ENCODE results near the gene MRPL46.
"Not testable (repeated sequence)": the region's sequence is repeated elsewhere in the genome, so short reads cannot be mapped to it uniquely, and the experiment has no call there.

The MRPL46 gene

DNA sequence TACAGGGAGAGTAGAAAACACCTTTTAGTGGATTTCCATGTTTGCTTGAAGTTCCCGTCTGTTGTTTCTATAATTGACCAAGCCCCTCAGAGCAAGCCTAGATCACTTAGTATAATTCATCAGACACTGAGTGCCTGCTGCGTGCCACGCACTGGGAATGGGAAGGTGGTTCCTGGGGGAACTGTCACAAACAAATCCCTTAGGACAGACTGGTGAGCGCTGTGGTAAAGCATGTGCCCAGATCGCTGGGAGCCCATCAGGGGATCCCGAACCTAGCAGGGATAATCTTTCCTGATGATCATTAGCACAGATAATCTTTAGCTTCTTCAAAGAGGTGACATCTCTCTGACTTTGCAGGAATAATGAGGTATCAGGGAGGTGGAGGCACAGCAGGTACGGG is 9.9 kb upstream of the MRPL46 start:
- DNase-seq, result no peak

DNA sequence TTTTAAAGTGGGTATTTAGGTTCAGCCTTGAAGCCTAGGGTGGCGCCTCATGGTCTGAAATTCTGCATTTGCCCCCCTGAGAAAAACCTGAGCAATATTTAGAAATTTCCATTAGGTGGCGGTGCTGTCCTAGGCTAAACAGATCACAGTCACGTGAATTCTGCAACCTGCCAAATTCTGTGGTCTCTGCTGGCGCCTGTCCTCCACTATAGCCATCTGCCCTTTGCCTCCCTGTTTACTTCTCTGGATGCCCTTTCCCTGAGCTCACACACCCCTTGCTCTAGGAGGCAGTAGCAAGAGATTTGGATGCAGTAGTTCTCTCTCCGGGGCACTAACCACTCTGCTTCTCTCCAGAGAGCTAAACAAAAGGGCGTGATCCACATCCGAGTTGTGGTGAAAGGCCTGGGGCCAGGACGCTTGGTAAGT is 9.5 kb upstream of the MRPL46 start:
- DNase-seq, result no peak

DNA sequence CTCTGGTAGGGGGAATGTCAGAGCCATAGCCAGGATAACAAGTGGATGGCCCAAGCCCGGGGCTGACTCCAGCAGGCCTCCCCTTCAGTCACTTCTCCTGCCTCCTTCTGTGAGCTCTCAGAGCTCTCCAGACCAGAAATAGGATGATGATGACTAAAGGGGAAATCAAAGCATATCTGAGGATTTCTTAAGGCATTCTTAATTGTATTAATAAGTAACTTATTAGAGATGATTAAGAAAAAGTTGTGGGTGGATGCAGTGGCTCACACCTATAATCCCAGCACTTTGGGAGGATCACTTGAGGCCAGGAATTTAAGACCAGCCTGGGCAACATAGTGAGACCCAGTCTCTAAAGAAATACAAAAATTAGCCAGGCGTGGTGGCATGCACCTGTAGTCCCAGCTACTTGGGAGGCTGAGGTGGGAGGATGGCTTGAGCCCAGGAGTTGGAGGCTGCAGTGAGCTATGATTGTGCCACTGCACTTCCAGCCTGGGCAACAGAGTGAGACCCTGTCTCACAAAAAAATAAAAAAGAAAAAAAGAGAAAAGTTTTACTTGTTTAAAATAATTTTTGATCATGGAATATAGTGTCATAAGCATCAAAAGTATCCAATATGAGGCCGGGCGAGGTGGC is 6.6 kb upstream of the MRPL46 start:
- DNase-seq, result not testable (repeated sequence)

DNA sequence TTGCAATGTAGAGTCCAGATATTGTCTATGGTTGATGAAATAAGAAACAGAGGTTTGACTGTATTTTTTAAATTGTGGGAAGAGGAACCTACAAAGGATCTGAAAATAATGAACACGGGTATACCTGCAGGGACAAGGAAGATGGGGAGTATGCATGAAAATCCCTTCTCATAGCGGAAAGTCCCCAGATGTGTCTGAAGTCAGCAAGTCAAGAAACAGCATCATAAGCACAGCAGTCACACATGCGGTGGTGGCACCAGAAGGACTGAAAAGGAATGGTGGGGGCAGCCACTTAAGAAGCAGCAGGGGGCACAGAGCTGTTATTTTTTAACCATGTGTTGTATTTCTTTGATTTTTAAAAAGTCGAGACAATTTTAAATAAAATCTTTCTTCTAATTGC is 5.0 kb upstream of the MRPL46 start:
- no peak for DNase-seq

DNA sequence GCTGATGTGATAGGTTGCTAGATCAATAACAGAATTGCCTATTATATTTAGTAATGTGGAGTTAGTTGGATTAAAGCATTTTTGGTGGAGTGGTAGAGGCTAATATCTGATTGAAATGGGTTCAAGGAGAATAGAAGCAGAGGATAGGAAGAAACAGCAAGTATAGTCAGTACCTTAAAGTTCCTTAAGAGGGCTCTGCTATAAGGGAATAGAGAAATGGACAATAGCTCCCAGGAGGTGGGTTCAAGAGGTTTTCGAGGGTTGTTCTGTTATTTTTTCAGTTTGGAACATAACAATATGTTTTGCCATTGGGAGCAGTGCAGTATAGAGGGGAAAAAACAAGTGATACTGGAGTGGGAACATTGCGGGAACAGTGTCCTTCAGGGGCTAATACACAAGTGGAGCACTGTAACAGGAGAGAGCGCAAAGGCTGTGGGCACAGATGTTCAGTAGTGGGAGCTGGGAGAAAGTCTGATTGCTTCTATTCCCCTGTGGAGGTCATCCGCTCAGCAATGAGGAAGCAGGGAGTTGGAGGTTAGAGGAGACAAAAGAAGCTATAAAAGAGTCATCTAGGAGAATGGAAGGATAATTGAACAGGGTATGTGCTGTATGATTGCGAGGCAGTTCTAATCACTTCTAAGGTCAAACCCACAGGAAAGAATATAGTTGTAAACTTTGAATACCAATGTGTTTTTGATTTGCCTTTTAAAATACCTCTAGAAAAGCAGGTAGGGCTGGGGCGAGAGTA is 3.6 kb upstream of the MRPL46 start:
- no peak for DNase-seq

DNA sequence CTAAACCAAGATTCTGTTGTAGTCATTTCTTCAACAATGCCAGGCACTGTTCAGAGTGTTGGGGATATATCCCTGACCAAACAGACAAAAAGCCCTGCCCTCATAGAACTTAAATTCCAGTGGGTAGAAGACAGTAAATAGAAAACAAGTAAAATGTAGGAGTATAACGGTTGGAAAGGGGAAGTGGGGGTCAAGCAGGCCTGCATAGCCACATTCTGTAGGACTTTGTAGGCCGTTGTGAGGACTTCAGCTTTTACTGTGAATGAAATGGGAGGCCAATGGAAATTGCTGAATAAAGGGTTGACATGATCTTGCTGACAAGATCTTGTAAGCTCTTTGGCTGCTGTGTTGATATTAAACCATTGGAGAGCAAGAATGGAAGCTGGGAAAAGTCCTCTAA is 2.1 kb upstream of the MRPL46 start:
- DNase-seq, result no peak

DNA sequence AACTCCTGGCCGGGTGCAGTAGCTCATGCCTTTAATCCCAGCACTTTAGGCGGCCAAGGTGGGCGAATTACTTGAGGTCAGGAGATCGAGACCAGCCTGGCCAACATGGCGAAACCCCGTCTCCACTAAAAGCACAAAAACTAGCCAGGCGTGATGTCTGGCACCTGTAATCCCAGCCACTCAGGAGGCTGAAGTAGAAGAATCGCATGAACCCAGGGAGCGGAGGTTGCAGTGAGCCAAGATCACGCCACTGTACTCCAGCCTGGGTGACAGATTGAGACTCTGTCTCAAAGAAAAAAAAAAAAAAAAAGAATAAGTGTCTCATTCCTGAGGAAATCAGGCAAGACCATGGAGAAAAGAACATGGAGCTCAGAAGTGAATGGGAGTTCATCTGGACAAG is 1.5 kb upstream of the MRPL46 start:
- DNase-seq, result not testable (repeated sequence)

DNA sequence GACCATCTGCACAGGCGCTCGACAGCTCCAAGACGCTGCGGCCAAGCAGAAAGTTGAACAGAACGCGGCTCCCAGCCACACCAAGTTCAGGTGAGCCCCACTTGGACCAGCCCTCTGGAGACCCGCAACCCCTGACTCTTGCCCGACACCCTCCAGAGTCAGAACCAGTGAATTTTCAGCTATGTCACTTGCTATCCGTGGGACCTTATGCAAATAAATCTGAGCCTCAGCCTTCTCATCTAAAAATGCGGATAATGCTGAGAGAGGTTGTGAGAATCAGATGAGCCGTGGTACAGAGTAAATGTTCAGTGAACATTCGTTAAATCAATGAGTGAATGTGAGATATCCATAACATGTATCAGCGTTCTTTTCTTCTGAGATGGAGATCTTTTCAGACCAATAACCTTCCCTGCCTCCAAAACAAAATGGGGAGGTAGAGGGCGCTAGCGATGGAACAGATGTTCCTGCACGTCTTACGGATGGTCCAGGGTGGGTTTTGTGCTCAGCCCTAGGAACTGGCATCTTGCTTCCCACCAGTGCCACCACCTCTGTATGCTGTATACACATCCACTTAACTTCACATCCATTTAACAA is 844 bp upstream of the MRPL46 start:
- no peak for DNase-seq

DNA sequence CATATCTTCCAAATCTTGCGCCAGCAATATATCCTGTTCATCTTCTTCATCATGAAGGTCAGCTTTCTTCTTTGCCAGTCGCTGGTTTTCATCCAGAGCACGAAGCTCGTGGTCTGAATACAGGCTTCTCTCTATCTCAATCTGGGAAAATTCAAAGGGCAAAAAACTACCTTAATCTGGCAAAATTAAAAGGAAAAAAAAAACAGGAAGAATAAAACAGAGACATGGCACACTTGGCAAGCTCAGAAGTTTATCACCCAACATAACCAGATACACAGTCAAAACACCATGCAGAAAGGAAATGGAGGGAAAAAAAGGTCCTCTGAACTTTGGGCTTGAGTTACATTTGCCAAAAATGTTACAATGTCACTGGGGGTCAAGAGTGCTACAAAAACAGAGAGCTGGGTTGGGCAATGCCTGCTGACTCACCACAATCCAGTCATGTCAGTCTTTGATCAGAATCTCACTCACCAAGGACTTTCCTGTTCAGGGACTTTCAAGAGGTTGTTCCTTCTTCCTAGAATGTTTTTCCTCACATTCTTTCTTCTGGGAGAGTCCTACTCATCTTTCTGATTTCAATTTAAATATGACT is 1.5 kb downstream of the MRPL46 start:
- DNase-seq, result no peak

DNA sequence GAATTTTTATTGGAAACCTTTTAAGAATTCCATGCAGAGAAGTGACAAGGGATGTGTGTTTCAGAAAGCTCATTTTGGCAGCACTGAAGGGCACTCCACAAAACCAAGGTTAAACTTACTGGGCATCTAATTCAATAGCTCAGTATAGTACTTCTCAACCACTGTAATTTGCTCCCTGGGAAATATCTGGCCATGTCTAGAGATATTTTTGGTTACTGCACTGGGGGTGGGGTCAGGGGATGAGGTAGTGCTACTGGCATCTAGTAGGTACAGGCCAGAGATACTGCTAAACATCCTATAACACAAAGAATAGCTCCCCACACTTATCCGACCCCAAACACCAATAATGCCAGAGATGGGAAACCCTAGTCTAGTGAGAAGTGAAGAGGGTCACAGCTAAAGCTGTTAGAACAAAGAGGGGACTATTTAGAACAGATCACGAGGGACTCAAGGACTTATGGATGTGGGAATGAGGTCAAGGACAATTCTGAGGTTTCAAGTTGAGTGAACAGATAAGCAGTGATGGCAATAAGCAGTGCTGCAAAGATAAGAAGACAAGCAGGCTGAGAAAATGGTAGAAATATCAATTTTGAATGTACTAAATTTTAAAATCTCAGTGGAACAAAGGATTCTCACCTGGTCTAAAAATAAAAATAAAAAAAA is 3.2 kb downstream of the MRPL46 start:
- DNase-seq, result no peak

DNA sequence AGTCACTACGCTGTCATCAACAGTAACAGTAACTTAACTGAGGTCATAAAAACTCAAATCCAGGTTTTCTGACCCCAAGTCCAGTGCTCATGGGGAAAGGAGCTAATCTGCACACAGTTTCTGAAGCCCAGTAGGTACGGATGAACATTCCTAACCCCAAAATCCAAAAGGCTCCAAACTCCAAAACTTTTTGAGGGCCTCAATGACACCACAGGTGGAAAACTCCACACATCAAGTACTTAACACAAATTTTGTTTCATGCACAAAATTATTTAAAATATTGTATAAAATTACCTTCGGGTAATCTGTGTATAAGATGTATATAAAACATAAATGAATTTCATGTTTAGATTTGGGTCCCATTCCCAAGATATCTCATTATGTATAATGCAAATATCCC is 10.5 kb downstream of the MRPL46 start:
- no peak for DNase-seq

DNA sequence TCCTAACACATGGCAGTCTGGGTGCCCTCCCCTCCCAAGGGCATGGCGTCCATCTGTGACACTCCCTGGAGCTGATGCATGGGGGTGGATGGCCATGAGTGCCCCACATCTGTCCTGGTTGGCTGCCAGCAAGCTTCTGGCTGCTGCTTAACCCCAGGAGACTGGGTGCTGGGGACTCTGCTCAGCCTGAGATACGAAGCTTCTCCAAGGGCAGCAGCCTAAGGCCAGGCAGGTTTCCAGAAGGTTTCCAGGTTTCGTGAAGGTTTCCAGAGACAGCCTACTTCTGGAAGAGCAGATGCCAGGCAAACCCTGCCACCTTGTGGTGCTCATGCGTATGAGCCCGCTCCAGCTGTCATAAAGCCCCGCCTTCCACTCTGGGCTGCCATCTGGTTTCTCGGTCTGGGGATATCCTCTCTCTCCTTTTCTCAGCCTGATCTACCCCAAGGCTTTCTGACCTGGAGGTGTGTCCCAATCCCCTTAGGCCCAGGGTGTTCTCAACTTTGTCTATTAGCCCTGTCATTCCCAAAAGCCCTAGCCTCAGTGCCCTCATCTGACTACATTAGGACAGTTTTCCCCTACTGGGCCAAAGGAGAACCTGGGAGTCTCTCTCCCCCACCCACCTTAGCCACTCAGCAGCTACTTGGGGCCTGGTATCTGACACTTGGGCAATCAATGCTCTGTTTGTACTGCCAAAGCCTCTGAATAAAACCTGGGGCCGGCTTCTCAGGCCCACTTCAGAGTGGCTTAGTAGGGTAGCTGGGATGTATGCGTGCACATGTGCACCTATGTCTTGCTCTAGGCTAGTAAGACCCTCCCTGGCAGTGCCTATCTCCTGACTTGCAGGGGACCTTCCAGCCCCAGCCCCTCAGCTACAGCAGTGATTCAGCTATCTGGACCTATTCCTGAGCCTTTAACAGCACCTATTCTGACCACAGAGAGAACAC is 12.0 kb downstream of the MRPL46 start:
- DNase-seq, result no peak

DNA sequence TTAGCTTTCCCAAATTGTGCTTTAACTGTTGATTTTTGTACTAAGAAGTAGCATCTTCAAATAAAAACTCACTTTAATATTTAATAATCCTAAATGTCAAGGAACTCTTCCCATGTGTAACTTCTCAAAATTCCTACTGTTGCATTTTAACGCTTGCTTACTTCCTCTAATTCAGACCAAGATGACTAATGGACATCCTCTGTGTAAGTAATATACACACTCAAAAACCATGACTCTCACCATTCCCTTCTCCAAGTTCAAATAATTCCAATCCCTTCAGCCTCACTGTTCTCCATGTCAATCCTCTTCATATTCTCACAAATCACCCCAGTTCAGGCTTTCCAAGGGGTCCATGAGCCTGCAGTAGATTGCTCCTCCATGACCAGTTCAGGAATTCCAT is 13.0 kb downstream of the MRPL46 start:
- no peak for DNase-seq

DNA sequence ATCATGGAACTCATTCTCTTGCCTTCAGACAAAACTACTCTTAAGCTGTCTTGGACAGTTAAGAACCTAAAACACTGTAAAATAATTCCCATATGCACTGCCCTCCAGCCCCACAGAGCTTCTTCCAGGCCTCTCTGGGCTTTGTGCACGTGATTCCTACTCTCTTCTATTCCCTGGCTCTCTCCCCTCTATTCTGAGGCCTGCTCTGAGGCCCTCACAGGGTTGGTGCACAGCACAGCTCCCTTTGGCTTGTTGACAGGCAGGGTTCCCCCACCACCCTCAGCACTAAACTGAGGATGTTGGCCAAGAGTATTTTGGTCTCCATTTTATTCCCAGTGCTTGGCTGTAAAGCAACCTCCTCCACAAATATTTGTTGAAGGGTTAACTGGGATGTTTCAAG is 13.5 kb downstream of the MRPL46 start:
- no peak for DNase-seq

DNA sequence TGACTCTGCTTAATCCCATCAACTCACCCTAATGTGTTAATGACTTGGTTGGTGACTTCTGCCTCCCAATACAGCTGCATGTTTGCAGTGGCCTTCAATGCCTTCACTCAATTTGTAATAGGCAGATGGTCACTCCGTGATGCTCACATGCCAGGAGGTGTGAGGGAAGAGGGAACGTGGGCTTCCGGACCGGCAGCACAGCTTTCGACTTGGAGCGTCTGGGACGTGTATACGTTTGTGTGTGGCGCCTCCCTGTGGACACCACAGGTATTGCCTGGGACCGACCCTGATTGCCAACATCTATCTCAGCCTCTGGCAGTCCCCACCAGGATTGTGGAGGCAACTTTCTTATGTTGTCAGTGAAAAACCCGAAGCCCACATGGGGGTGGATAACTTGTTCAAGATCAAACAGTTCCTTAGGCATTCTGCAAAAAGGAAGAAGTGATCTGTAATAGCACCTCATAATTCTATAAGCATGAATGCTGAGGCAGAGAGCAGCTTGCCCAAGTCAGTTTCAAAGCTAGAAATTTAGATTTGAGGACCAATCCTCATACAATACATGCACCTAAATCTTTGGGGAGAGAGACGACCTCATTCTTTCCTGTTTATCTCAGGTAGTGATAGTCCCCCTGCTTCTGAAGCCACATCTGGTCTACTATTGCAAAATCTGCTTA is 16.9 kb downstream of the MRPL46 start:
- DNase-seq, result peak; percentile 38

DNA sequence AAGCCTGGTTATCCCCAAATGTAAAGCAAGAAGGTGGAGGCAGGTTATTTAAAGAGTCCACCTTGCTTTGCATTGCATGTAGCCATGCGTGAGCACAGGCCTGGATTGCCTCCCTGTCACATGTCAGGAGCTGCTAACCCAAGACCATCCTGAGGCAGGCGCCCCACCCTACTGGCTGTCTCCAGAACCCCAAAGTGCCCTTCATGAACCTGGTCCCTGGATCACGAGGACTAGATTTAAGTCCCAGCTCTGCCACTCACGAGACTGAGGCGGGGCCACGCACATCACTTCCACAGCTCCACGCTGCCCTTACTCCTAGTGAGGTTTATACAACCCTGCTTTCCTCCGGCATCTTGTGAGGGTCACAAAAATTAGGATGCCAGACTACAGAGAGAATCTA is 17.6 kb downstream of the MRPL46 start:
- DNase-seq, result no peak

DNA sequence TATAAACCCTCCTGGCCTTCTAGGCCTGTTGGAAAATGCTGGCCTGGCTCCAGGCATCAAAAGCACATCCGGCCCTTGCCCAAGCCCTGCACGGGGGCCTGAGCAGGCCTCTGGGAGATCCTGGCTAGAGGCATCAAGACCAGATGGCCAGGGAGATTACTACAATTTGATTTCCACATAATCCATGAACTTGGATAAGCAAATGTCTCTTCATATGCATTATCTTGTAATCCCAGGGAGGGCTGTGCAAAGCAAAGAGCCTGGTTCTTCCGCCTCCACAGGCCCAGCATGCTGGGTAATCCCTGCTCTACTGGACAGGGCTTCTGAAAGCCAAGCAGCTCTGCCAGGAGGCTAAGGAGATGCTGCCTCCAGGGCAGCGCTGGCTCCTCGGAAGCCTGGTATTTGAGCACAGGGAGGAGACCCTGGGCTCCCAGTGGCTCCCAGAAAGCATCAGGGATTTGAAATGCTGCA is 18.2 kb downstream of the MRPL46 start:
- no peak for DNase-seq

DNA sequence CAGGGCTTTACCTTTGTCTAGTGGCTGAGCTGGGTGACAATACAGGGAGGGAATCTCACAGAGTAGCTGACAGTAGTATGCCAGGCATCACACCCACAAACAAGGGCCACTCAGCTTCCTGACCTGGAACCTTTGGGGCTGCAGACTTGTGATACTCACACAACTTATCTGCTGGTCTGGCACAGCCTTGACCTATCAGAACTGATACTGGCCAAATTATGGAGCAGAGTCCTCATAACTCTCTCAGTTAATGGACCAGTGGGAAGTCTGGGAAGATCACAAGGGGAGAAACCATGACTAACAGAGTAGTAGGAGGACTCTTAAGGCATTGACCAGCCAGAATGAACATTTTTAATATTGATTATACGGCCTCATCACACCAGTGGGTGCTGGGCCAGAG is 19.4 kb downstream of the MRPL46 start:
- DNase-seq, result no peak

DNA sequence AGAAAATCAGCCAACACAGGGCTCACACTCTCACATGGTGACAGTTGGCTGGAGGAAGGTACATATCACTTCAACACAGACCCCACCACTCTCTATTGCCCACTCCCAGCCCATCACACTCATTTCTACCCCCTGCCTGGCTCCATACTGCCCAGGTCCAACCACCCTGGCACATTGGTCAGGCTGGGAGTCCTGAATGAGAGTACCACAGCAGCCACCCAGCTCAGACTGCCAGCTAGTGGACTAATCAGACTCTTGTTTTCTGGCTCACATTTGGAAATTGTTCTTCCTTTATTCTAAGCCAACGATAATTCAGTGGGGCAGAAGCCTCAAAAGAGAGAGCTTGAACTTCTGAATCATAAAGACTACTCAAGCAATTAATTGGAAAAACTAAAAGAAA is 20.0 kb downstream of the MRPL46 start:
- DNase-seq, result no peak

DNA sequence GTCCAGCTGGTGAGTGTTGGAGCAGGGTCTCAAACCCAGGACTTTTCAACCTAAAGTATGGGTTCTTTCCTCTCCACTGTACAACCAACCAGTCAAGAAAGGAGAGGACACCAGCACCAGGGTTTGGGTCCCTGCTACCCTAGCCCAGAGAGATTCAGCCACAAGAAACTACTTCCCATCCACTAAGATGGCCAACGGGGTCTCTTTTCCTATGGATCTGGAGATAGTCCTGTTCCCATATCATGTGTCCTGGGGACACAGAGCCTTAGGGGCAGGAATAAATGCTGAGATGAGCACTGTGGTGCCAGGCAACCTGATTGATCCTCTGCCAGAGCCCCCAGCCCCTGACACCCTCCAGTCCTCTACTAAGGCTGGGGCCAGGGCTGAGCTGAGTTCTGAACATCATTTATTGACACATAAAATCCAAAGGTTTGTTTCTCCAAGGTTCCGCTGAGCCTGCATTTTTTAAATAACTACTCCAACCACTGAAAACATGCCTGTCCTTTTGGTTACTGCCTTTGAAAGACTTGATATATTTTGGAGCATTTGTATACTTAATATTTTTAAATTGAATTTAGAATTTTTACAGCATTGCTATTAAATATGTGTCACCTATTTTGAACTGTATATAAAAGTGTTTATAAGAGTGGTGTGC is 26.0 kb downstream of the MRPL46 start:
- no peak for DNase-seq

DNA sequence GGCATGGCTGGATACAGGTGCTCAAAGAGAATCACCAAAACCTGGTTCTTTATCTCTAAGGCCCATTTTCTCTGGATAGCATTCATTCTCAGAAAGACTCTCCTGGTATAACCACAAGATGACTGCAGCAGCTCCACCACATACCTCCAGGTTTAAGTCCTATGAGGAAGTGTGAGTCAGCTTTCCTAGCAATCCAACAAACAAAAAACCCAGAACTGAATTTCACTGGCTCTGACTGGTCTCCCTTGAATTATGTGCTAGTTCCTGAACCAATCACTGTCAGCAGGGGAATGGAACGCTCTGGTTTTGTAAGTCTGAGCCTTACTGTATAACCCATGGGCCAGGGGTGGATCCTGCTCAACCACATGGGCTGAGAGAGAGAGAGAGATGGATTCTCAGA is 27.2 kb downstream of the MRPL46 start:
- no peak for DNase-seq
